OCI-M2 (cell line): ENCODE measurements around the gene MAML2.

Experiments used
- DNase-seq: peaks from one replicate; lab custom pipeline; 2025; ENCODE audit not compliant: unreplicated experiment; lab: John Stamatoyannopoulos, UW

The MAML2 gene

GRCh38 chr11:95993438-95994298 is 349.3 kb downstream of the MAML2 start:
- no peak for DNase-seq

DNA sequence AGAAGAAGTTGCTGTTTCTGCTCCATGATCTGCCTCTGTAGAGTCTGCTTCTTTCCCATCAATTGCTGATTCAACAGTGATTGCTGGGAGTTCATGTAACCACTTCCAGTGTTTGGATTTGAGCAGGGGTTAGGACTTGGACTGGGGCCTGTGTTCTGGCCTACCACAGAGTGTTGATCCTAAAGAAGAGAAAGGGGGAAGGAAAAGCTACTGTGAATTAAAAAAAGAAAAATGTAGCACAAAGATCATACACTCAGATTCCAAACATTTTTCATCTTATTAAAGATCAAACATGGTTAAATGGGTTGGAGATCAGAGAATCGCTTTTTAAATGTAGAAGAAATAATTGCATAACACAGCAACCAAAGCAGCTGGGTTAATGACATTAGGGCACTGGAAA is 351.4 kb downstream of the MAML2 start:
- DNase-seq: no peak

DNA sequence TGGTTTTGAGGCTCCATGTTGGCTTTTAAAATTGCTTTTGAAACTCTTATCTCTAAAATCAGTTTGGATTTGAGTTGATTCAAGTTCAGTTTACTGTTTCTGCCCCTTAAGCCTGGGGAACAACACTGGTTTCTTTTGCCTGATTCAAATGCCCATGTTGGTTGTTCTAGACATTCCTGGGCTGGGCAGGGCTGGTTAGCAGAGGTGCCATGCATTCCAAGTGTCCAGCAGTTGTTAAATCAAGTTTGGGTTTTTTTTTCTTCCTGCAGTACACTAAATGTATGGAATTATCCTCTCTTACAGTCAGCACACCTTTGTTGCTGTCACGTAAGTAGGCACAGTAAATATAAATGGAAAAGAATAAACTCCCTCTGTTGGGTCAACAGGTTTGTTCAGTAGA is 351.9 kb downstream of the MAML2 start:
- no peak for DNase-seq

- no peak for DNase-seq
Measured at GRCh38 chr11:95989780-95990179, 353.2 kb downstream of the MAML2 start.

- DNase-seq: no peak
Measured at GRCh38 chr11:95989076-95989605, 353.9 kb downstream of the MAML2 start.

- DNase-seq: no peak
Measured at GRCh38 chr11:95985174-95985808, 357.7 kb downstream of the MAML2 start.

- no peak for DNase-seq
Measured at GRCh38 chr11:95984072-95984471, 358.9 kb downstream of the MAML2 start.

DNA sequence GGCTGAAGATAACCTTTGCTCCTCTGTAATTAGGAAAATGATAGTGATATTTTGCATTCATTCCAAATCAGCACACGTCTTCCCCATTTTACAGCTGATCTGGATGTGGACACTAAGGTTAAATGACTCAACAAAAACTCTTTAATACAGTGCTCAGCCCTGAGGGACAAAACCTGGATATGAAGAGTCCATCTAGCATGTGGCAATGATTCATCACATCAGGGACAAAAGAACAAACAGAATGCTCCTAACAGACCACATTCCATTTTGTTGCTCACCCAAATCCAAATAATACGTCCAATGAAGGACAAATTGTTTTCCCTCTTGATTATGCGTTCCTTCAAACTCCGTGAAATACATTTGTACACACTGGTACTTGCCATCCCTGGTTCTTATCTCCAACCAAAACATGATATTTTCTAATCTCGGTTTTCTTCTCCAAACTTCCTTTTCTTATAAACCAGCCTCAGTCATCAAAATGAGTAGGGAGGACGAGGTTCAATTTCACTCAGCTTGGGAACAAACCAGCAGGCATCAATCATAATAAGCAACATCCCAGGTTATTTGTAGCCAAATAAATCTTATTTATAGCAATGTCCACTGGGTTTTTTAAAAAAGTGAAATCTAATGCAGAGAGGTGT is 365.3 kb downstream of the MAML2 start:
- no peak for DNase-seq

DNA sequence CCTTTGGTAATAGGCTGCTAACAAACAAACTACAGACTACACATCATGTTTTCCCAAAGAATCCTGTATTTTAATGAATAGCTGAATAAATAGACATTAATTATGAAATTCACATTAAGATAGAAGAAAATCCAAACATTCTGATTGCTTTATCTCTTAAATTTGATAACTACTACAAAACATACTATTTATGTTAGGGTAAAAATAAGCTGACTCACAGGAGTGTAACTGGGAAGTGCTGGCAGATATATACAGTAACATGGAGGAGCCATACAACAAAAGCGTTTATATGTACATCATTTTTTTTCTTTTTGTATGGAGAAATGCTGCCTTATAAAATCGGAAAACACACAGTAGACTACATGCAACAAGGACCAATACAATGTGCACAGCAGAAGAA is 366.4 kb downstream of the MAML2 start:
- no peak for DNase-seq

DNA sequence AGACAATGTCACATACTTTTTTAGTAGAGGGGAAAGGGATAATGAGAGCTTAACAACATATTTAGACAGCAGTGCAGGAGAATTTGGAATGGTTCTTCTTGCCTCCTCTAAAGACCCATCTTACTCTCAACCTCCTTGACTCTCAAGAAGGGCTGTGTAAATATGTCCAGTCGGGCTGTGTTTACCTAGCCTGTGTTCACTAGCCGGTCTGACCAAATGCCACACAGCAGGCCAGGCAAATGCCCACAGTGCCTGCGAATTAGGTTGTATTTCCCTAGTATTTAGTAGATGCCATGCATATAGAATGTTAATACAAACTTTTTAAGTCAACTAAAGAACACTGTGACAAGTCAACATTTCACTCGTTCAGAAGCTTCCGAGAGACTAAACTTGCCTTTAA is 367.7 kb downstream of the MAML2 start:
- DNase-seq: no peak

DNA sequence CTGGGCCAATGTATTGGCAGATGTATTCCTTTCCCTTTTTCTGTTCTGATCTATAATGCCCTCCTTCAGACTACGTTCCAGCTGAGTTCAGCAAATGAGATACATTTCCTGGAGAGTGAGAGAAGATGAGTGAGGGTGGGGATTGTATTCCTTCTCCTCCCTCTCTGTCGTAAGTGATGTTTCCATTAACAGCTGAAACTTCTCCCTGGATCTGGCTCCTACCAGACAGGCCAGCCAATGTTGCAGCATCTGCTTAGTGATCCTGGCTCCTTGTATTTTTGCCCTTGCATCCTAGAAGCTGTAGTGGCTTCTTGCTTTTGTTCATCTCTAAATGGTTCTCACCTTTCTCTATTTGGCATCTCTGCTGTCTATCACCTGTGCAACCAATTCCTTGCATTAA is 370.9 kb downstream of the MAML2 start:
- DNase-seq: no peak

DNA sequence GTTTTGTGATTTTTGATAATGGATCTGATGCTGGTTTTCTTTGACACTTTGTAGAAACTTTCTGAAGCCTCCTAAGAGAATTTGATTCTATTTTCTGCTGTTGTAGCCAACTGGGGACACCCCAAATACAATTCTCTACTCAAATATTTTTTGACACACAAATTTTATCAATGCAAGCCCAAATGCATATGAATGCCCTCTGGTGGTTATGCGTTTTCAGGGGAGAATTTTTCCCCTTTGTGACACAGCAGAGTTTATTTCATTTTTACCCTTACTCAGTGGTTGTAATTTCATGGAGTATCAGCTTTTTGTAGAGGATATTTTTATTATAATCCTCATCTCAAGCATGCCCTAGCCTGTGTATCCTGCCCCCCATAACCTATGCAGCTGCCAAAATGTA is 374.4 kb downstream of the MAML2 start:
- no peak for DNase-seq

- DNase-seq: no peak
Measured at GRCh38 chr11:95964281-95964680, 378.7 kb downstream of the MAML2 start.

DNA sequence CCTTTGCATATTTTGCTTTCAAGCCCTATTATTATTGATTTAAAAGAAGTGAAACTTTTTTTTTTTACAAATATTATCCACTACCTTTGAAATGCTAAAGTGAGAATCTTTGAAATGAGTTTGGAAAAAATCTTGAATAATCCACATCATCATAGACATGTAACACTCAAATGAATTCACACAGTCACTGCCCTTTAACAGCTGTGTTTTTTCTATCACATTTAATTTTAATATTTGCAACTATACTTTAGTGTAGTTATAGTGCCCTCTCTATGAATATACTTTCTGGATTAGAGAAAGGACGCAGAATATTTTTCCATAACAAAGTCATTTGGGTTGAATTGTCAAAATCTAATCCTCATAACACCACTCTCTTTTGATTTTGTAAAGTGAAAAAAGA is 381.2 kb downstream of the MAML2 start:
- no peak for DNase-seq

GRCh38 chr11:95950905-95951304 is 392.1 kb downstream of the MAML2 start:
- no peak for DNase-seq

GRCh38 chr11:95948637-95949036 is 394.4 kb downstream of the MAML2 start:
- no peak for DNase-seq

- DNase-seq: no peak
Measured at GRCh38 chr11:95944623-95945022, 398.4 kb downstream of the MAML2 start.

DNA sequence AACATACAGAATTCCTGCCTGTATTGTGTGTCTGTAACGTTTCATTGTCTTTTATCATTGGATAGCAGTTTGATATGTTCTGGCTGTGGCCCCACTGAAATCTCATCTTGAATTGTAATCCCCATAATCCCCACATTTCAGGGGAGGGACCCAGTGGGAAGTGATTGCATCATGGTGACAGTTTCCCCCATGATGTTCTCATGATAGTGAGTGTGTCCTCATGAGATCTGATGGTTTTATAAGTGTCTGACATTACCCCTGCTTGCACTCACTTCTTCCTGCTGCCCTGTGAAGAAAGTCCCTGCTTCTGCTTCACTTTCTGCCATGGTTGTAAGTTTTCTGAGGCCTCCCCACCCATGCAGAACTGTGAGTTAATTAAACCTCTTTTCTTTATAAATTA is 399.4 kb downstream of the MAML2 start:
- DNase-seq: no peak

DNA sequence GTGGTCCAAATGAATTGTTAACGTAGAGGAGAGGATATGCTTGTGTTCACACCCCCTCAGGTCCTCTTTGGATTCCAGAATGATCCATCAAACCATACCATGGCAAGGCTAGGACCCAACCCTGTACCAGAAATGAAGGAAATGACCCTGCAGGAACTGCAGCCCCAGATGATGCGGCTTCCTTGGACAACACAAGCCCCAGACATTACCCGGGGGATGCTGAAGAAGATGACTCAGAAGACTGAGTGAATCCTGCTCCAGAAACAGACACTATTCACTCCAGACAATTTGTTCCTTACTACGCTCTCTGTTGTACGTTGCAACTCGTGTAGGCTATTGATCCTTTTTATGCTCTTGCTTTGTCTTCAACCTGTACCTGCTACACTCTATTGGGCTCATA is 403.9 kb downstream of the MAML2 start:
- DNase-seq: no peak

- no peak for DNase-seq
Measured at GRCh38 chr11:95937358-95937757, 405.6 kb downstream of the MAML2 start.

- no peak for DNase-seq
Measured at GRCh38 chr11:95933594-95933993, 409.4 kb downstream of the MAML2 start.

DNA sequence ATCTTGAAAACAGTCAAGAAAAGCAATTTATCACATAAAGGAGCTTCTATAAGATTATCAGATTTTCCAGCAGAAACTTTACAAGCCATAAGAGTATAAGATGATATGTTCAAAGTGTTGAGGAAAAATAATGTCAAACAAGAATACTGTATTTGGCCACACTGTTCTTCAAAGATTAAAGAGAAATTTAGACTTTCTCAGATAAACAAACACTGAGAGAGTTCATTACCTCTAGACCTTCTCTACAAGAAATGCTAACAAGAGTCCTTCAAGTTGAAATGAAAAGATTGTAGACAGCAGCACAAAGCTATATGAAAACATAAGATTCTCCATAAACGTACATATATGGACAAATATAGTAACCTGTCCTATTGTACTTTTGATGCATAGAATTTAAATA is 411.1 kb downstream of the MAML2 start:
- no peak for DNase-seq
